Measurements from ENCODE around the gene PTPRD.
A peak's percentile ranks its signal among the peaks of the same experiment; 100 is the strongest.

Gene PTPRD

DNA sequence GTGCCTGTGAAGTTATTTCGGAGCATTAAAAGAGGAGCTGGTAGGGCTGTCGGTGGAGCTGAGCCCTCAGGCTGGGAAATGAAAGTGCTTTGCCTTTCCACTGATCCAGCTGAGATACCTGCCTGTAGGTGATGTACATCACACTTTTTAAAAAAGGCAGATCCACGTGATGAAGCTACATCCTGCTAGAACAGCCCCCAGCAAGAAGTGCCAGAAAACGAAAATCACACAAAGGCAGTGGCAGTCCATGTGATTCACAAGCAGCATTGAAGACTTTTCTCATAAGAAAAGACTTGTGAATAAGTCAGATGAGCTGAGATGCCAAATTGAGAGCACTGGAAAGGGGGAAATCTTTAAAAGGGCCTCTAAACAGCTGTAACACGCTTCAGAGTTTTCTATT is 765.1 kb downstream of the PTPRD start:
- TF ChIP-seq CTCF (IDR thresholded peaks at IDR 0.05; ENCODE audit: extremely low read depth, insufficient read depth, missing control alignments): no peak
- in situ Hi-C loops (cut with MboI; ENCODE audit: low pct_unique_long_range_greater_than_20kb, low sequenced_read_pairs, unreplicated experiment): no loop called here
- DNase-seq (ENCODE audit: low spot score): no peak

DNA sequence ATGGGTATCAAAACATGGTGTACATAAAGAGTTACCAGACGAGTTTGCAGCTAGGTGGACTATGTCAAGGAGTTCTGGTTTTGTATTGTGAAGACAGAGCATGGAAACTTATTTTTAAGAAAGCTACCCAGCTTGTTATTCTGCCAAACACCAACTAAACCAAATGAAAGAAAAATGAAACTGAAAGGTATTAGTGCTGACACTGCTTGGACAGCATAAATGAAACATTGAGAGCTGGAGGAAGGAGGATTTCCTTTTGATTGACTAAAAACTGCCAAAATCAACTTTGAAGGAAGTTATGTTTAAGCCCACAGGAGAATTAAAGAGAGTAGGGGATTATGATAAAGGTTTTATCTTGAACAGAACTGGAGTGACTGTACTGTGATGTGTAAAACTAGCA is 766.2 kb downstream of the PTPRD start:
- in situ Hi-C loops (cut with MboI; ENCODE audit: low pct_unique_long_range_greater_than_20kb, low sequenced_read_pairs, unreplicated experiment): no loop called here
- no peak for TF ChIP-seq CTCF (IDR thresholded peaks at IDR 0.05; ENCODE audit: extremely low read depth, insufficient read depth, missing control alignments)
- peak; percentile 15 for DNase-seq (ENCODE audit: low spot score)

- no peak for DNase-seq (ENCODE audit: low spot score)
- TF ChIP-seq CTCF (IDR thresholded peaks at IDR 0.05; ENCODE audit: extremely low read depth, insufficient read depth, missing control alignments): no peak
- in situ Hi-C loops (cut with MboI; ENCODE audit: low pct_unique_long_range_greater_than_20kb, low sequenced_read_pairs, unreplicated experiment): no loop called here
Observed at GRCh38 chr9:9820436-9820835, 792.4 kb downstream of the PTPRD start.

DNA sequence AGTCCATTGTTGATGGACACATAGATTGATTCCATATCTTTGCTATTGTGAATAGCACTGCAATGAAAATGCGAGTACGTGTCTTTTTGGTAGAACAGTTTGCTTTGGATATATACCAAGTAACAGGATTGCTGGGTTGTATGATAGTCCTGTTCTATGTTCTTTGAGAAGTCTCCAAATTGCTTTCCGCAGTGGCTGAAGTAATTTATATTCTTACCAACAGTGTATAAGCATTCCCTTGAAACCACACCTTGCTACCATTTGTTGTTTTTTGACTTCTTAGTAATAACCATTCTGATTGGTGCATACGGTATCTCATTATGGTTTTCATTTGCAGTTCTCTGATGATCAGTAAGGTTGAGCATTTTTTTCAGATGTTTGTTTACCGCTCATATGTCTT is 792.9 kb downstream of the PTPRD start:
- in situ Hi-C loops (cut with MboI; ENCODE audit: low pct_unique_long_range_greater_than_20kb, low sequenced_read_pairs, unreplicated experiment): no loop called here
- DNase-seq (ENCODE audit: low spot score): no peak
- no peak for TF ChIP-seq CTCF (IDR thresholded peaks at IDR 0.05; ENCODE audit: extremely low read depth, insufficient read depth, missing control alignments)

DNA sequence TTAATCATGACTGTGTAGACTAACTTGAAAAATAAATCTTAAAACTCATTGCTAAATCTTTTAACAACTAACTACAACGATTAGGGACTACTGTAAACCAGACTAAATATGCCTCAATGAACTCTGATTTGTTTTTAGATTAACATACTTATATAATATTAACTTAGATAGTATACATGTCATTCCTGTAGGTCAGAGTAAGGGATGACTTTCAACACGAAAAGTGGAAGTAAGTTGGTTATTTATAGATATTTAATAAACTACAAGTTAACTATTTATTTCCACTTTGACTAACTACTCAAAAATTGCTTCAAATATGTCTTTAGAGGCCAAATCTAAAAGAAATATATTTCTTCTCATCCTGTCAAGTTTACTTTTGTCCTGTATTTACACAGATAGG is 795.6 kb downstream of the PTPRD start:
- TF ChIP-seq CTCF (IDR thresholded peaks at IDR 0.05; ENCODE audit: extremely low read depth, insufficient read depth, missing control alignments): no peak

DNA sequence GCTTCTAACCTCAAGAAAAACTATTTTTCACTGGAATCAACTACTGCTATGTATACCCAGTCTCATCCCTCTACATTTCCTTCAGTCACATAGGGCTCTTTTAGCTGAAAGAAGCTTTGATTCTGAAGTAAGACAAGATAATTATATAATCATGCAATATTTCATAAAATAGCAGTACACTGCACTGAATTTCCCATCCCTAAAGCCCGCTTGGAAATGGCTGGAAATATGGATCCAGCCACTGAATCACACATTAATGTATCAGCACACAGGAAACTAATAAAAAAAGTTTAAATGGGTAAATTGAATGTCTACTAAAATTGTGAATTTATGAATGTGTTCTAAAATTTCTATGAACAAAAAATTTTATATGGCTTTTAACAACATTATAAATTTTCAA is 808.7 kb downstream of the PTPRD start:
- in situ Hi-C loops (cut with MboI; ENCODE audit: low pct_unique_long_range_greater_than_20kb, low sequenced_read_pairs, unreplicated experiment): no loop called here
- no peak for TF ChIP-seq CTCF (IDR thresholded peaks at IDR 0.05; ENCODE audit: extremely low read depth, insufficient read depth, missing control alignments)
- no peak for DNase-seq (ENCODE audit: low spot score)

More for the DNA sequence above, 795.6 kb downstream of the PTPRD start:
- no peak for DNase-seq (ENCODE audit: low spot score)
- in situ Hi-C loops (cut with MboI; ENCODE audit: low pct_unique_long_range_greater_than_20kb, low sequenced_read_pairs, unreplicated experiment): no loop called here

DNA sequence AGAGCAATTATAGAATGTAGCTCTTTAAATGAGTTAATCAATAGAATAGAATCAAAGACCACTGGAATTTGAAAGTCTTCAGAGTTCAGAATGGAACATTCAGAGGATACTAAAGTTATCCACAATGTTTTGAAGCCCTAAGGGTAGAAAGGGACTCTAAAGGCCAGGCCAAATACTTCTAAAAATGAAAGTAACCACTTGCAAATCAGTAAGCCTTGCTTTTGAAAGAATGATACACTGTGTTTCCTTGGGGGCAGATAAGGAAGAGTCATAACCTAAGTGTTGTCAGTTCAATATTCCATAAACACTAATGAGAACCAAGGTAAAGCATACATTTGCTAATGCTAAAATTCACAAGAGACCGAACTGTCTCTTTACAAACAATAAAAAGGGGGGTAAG is 813.5 kb downstream of the PTPRD start:
- no peak for DNase-seq (ENCODE audit: low spot score)
- in situ Hi-C loops (cut with MboI; ENCODE audit: low pct_unique_long_range_greater_than_20kb, low sequenced_read_pairs, unreplicated experiment): loop anchor here (25.0 kb wide), 1 partner anchor 187 kb away; no protein-coding TSS in a partner anchor
- no peak for TF ChIP-seq CTCF (IDR thresholded peaks at IDR 0.05; ENCODE audit: extremely low read depth, insufficient read depth, missing control alignments)

All from GM13977 (cell line).